ENCODE measurements around the gene AVL9.
"Not testable (repeated sequence)": the region's sequence is repeated elsewhere in the genome, so short reads cannot be mapped to it uniquely, and the experiment has no call there.

GRCh38 chr7:32464641-32465416, 30.5 kb upstream of the AVL9 start:
- TF ChIP-seq CHD4 (IDR thresholded peaks at IDR 0.05; ENCODE audit: borderline replicate concordance); REST (IDR thresholded peaks at IDR 0.05); CTCF (IDR thresholded peaks at IDR 0.05); HMGXB4 (CRISPR knock-in tag; IDR thresholded peaks at IDR 0.05; ENCODE audit: borderline replicate concordance); JUNB (IDR thresholded peaks at IDR 0.05); BHLHE40 (IDR thresholded peaks at IDR 0.05; ENCODE audit: low read depth, low read length); USF2 (IDR thresholded peaks at IDR 0.05); KDM1A (IDR thresholded peaks at IDR 0.05; ENCODE audit: low read depth); PBX3 (IDR thresholded peaks at IDR 0.05); EP300 (IDR thresholded peaks at IDR 0.05); RARB (CRISPR knock-in tag; IDR thresholded peaks at IDR 0.05): not testable (repeated sequence)

All from A549 (cell line).